DND-41 (cell line): ENCODE data around the gene NOX4.
"Not testable (repeated sequence)": the region's sequence is repeated elsewhere in the genome, so short reads cannot be mapped to it uniquely, and the experiment has no call there.

Source experiments
- EZH2 ChIP-seq: IDR thresholded peaks from 3 replicates; pipeline ENCODE4 v1.6.1; 2012; ENCODE audit warnings: borderline replicate concordance, low read depth, mild to moderate bottlenecking, moderate library complexity, low read length, inconsistent platforms; ENCODE audit not compliant: severe bottlenecking
- TF ChIP-seq, protein P1 (sequence below): IDR thresholded peaks from 2 replicates; pipeline ENCODE4 v1.5.1; 2012; ENCODE audit warnings: borderline replicate concordance, low read length, moderate library complexity, mild to moderate bottlenecking; ENCODE audit not compliant: poor library complexity, severe bottlenecking; ENCODE audit errors: extremely low read depth

- TF ChIP-seq, protein P1, sequence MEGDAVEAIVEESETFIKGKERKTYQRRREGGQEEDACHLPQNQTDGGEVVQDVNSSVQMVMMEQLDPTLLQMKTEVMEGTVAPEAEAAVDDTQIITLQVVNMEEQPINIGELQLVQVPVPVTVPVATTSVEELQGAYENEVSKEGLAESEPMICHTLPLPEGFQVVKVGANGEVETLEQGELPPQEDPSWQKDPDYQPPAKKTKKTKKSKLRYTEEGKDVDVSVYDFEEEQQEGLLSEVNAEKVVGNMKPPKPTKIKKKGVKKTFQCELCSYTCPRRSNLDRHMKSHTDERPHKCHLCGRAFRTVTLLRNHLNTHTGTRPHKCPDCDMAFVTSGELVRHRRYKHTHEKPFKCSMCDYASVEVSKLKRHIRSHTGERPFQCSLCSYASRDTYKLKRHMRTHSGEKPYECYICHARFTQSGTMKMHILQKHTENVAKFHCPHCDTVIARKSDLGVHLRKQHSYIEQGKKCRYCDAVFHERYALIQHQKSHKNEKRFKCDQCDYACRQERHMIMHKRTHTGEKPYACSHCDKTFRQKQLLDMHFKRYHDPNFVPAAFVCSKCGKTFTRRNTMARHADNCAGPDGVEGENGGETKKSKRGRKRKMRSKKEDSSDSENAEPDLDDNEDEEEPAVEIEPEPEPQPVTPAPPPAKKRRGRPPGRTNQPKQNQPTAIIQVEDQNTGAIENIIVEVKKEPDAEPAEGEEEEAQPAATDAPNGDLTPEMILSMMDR = not testable (repeated sequence)
- TF ChIP-seq EZH2 = not testable (repeated sequence)
Measured at GRCh38 chr11:89411112-89411511, 80.1 kb downstream of the NOX4 start.
